Loucy (cell line): ENCODE measurements around the gene TEAD4.

Source experiments
- H2AFZ ChIP-seq: fragments of 200-600 bp; sonication (generic); 2 replicates; pipeline ENCODE4 v1.6.0; 2016; ENCODE audit warnings: antibody characterized with exemption, mild to moderate bottlenecking, low read length, moderate library complexity
- H3F3A ChIP-seq: fragments of 200-600 bp; 2 replicates; pipeline ENCODE4 v1.6.0; 2016; ENCODE audit warnings: antibody characterized with exemption, low read depth, mild to moderate bottlenecking
- H3K27me3 ChIP-seq: fragments of 200-600 bp; sonication (generic); 2 replicates; pipeline ENCODE4 v1.6.1; 2014; ENCODE audit warnings: low read length, mild to moderate bottlenecking; ENCODE audit not compliant: insufficient read depth, poor library complexity, severe bottlenecking
- H3K36me3 ChIP-seq: fragments of 200-600 bp; sonication (generic); 2 replicates; pipeline ENCODE4 v1.6.1; 2016; ENCODE audit warnings: low read length; ENCODE audit not compliant: insufficient read depth
- H3K4me1 ChIP-seq: fragments of 200-600 bp; sonication (generic); 2 replicates; pipeline ENCODE4 v1.5.1; 2014; ENCODE audit warnings: low read length, mild to moderate bottlenecking; ENCODE audit not compliant: insufficient read depth, poor library complexity, severe bottlenecking
- H3K4me2 ChIP-seq: fragments of 200-600 bp; sonication (generic); 2 replicates; pipeline ENCODE4 v1.6.0; 2014; ENCODE audit warnings: antibody characterized with exemption, low read length, low read depth, mild to moderate bottlenecking; ENCODE audit not compliant: poor library complexity, severe bottlenecking
- H3K4me3 ChIP-seq: fragments of 200-600 bp; sonication (generic); 2 replicates; pipeline ENCODE4 v1.5.1; 2014; ENCODE audit warnings: low read length, mild to moderate bottlenecking, mixed read lengths; ENCODE audit not compliant: poor library complexity, severe bottlenecking
- H3K79me2 ChIP-seq: fragments of 200-600 bp; sonication (generic); 2 replicates; pipeline ENCODE4 v1.6.1; 2014; ENCODE audit warnings: low read length; ENCODE audit not compliant: insufficient read depth
- H3K9ac ChIP-seq: fragments of 200-600 bp; sonication (generic); 2 replicates; pipeline ENCODE4 v1.6.0; 2014; ENCODE audit warnings: mild to moderate bottlenecking, low read depth, low read length, moderate library complexity; ENCODE audit not compliant: poor library complexity, severe bottlenecking
- H3K9me2 ChIP-seq: fragments of 200-600 bp; sonication (generic); replicated peaks from 2 replicates; pipeline ENCODE4 v1.6.1; 2016; ENCODE audit warnings: low read depth, low read length, mixed read lengths
- H3K9me3 ChIP-seq: fragments of 200-600 bp; sonication (generic); 2 replicates; pipeline ENCODE4 v1.6.1; 2014; ENCODE audit warnings: mild to moderate bottlenecking, antibody characterized with exemption, low read length, low read depth; ENCODE audit not compliant: insufficient read depth
- H4K20me1 ChIP-seq: fragments of 200-600 bp; sonication (generic); 2 replicates; pipeline ENCODE4 v1.6.0; 2014; ENCODE audit warnings: antibody characterized with exemption, low read length, mild to moderate bottlenecking; ENCODE audit not compliant: insufficient read depth, poor library complexity, severe bottlenecking
- EZH2phosphoT487 ChIP-seq: fragments of 200-600 bp; IDR thresholded peaks from 2 replicates; pipeline ENCODE4 v1.6.1; 2018; ENCODE audit warnings: antibody characterized with exemption, mild to moderate bottlenecking, moderate library complexity, borderline replicate concordance
- TF ChIP-seq, protein P1 (sequence below): fragments of 200-600 bp; sonication (generic); conservative IDR thresholded peaks from 2 replicates; pipeline ENCODE4 v1.5.1; 2014; ENCODE audit warnings: mild to moderate bottlenecking, antibody characterized with exemption, low read length

The TEAD4 gene

DNA sequence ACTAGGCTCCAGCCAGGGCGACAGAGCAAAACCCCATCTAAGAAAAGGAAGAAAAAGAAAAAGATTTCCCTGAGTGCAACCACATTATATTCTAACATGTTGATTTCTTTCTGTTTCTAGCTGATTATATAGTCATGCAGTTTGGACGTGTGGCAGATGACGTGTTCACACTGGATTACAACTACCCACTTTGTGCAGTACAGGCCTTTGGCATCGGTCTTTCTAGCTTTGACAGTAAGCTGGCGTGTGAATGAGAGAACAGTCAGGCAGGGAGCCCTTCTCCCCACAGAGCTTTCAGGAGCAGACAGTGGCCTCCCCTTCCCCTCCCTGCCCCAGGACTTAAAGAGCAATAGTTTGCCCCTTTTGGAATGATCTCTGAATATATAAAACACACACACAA lies 20.0 kb upstream of the TEAD4 start:
- H3K4me3 ChIP-seq, result no peak overlapping the region
- TF ChIP-seq, protein P1, sequence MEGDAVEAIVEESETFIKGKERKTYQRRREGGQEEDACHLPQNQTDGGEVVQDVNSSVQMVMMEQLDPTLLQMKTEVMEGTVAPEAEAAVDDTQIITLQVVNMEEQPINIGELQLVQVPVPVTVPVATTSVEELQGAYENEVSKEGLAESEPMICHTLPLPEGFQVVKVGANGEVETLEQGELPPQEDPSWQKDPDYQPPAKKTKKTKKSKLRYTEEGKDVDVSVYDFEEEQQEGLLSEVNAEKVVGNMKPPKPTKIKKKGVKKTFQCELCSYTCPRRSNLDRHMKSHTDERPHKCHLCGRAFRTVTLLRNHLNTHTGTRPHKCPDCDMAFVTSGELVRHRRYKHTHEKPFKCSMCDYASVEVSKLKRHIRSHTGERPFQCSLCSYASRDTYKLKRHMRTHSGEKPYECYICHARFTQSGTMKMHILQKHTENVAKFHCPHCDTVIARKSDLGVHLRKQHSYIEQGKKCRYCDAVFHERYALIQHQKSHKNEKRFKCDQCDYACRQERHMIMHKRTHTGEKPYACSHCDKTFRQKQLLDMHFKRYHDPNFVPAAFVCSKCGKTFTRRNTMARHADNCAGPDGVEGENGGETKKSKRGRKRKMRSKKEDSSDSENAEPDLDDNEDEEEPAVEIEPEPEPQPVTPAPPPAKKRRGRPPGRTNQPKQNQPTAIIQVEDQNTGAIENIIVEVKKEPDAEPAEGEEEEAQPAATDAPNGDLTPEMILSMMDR, result no peak
- TF ChIP-seq EZH2phosphoT487, result no peak
- H3F3A ChIP-seq, result no peaks in the 10 kb centered on the region
- H3K27me3 ChIP-seq, result no peaks in the 10 kb centered on the region
- no peaks in the 10 kb centered on the region for H3K4me1 ChIP-seq
- H3K9me2 ChIP-seq, result no peaks in the 10 kb centered on the region
- no peak overlapping the region for H3K4me2 ChIP-seq
- H2AFZ ChIP-seq, result no peak overlapping the region
- no peaks in the 10 kb centered on the region for H4K20me1 ChIP-seq
- peaks cover 14% of the 10 kb centered on the region; the same call in 1 of the 2 replicates for H3K36me3 ChIP-seq
- H3K9me3 ChIP-seq, result no peaks in the 10 kb centered on the region
- H3K9ac ChIP-seq, result no peak overlapping the region
- H3K79me2 ChIP-seq, result no peaks in the 10 kb centered on the region

DNA sequence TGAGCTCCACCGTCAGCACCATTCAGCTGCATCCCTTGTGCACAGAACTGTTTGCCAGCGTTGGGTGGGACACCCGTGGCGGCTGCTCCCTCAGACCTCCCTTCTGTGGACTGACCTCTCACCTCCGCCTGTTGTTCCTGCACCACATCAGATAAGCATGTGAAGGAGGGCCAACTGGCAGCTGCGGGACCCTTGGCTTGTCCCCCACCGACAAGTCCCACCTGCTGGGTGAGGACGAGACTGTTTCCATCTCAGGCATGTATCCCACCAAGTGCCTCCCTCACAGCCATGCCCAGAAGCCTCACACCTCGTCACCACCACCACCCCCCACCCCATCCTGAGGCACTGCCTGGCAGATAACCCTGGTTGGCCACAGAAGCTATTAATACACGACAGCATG lies 18.6 kb upstream of the TEAD4 start:
- no peak overlapping the region for H3K4me2 ChIP-seq
- no peaks in the 10 kb centered on the region for H3K79me2 ChIP-seq
- no peak overlapping the region for H2AFZ ChIP-seq
- no peaks in the 10 kb centered on the region for H3K9me3 ChIP-seq
- no peaks in the 10 kb centered on the region for H3K4me1 ChIP-seq
- no peaks in the 10 kb centered on the region for H3F3A ChIP-seq
- H3K9ac ChIP-seq, result no peak overlapping the region
- TF ChIP-seq, protein P1, result no peak
- TF ChIP-seq EZH2phosphoT487, result no peak
- H3K9me2 ChIP-seq, result no peaks in the 10 kb centered on the region
- no peak overlapping the region for H3K4me3 ChIP-seq
- peaks cover 10% of the 10 kb centered on the region; the same call in 1 of the 2 replicates for H3K36me3 ChIP-seq
- no peaks in the 10 kb centered on the region for H4K20me1 ChIP-seq
- H3K27me3 ChIP-seq, result no peaks in the 10 kb centered on the region

DNA sequence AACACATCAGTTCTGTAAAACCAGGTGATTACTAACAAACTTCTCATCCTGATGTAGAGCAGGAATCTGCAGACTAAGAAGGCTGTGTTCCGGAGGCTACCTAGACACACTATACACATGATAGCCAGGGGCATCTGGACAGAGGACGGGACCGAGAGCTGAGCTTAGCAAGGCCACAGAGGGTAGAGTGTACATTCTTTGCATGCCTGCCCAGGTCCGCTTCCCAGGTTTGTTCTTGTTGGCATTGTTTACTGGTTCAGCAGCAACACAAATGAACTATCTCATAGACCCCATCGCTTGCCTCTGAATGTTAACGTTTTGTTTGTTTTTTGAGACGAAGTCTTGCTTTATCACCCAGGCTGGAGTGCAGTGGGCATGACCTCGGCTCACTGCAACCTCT lies 17.7 kb upstream of the TEAD4 start:
- Histone ChIP-seq H3K27me3 (no peaks in the 10 kb centered on the region), H2AFZ (no peak overlapping the region), H3K36me3 (peaks cover 10% of the 10 kb centered on the region; the same call in 1 of the 2 replicates), H3K4me3 (no peak overlapping the region), H3K79me2 (no peaks in the 10 kb centered on the region), H3K9me2 (no peaks in the 10 kb centered on the region), H3K9ac (no peak overlapping the region), H3K4me1 (no peaks in the 10 kb centered on the region), H4K20me1 (no peaks in the 10 kb centered on the region), H3K9me3 (no peaks in the 10 kb centered on the region), H3F3A (no peaks in the 10 kb centered on the region), H3K4me2 (no peak overlapping the region)
- TF ChIP-seq EZH2phosphoT487, result no peak
- TF ChIP-seq, protein P1, result no peak
